Stimulated activated CD4-positive, alpha-beta T cell treated with anti-CD3 and anti-CD28 coated beads, Interleukin-12 subunit alpha, Interleukin-12 subunit beta, amount 100 ng/mL, for 24 hours (primary cell): ENCODE results near the gene OR10G7.
A peak's percentile ranks its signal among the peaks of the same experiment; 100 is the strongest.

Source experiments
- DNase-seq, 2 experiments: peaks; one replicate each; pipeline ENCODE4 v3.0.0-alpha.2; 2020; ENCODE audit warnings: low read depth in 2 of 2

The OR10G7 gene, protein sequence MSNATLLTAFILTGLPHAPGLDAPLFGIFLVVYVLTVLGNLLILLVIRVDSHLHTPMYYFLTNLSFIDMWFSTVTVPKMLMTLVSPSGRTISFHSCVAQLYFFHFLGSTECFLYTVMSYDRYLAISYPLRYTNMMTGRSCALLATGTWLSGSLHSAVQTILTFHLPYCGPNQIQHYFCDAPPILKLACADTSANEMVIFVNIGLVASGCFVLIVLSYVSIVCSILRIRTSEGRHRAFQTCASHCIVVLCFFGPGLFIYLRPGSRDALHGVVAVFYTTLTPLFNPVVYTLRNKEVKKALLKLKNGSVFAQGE

DNA sequence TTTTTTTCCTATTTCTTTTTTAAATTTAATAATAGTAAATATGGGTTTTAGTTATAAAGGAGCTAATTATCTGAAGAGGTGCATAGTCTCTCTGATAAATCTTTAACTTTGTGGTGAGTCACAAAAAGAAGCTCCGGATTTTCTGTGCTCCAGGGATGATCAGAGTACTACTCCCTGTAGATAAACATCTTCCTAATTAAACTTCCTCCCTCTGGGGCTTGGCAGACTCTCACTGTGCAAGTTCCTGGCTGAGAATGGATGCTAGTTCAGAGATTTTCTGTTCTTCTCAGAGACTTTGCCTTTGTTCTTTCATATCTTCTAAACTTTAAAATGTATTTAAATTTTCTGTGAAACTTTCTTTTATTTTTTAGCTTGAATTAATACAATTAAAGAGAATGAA, at the start of gene OR10G7:
Gene OR10G7, minus strand, starts transcription at position 72 of the 400 bp plus-strand sequence. CDS start 2,324 bp downstream, outside the sequence.
- DNase-seq, result no peak

DNA sequence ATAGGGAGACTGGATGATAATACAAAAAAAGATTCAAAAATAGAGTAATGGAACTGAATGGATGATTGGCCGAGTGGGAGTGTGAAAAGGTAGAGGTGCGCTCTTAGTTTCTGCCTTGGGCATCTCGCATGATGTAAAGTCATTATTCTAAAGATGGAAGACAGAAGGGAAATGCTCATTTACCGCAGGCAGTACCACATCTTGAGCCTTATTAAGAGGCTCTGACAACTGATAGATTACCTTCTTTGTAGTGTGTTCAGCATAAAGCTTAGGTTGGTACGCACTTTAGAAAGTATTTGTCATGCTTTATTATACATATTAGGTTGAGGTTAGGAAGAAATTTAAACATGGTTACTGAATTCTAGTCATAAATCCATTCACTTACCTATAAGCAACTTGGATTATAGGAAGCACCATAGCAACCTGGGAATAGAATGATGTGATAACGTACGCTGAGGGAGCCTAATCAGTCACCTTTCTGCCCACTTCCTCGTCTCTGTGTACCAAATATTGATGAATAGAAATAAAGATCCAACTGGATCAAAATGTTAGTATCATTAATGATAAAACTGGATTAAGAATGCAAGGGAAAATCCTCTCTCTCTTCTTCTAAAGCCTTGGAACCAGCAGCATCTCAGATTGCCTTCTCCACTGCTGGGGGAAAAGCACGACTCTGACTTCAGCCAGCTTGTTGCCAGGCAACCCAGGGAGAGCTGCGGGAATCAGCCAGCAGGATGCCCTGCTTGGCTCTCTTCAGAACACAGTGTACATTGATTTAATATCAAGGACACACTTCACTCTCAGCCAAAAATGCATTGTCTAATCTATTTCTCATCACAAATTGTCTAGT, 45.1 kb upstream of the OR10G7 start:
- DNase-seq, result no peak

DNA sequence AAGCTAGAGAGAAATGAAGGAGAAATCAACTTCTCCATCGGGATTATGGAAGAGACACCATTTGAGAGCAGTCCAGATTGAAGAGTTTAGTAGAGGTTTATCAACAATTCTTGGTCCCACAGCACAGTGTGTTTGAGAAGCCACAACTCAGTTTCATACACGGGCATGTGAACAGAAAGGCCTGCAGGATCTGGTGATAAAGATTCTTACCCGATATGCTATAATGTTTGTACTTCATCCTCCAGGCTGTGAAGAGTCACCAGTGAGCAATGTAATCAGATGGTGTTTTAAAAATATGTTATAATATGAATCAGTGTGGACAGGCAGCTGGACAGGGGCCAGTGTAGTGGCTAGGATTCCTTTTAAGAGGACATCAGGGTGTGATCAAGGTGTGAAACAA, 44.5 kb upstream of the OR10G7 start:
- DNase-seq, result no peak

DNA sequence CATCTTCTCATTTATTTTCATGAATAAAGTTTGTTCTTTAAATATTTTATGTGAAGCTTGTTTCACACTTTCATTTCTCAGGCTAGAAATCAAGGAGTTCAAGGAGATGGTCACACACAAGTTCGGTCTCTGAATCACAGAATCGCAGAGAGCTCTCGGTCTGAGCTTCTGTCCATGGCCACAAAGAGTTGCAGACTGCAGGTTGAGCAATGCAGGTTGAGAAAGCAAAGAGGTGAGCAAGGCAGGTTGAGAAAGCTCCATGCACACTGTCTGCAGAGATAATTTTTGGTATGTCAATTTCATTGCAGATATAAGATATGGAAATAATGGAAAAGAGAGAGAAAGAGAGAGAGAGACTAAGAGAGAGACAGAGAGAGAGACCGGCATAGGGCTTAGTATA, 41.2 kb upstream of the OR10G7 start:
- DNase-seq, result no peak

- no peak for DNase-seq
Measured at GRCh38 chr11:124081483-124081882, 40.4 kb upstream of the OR10G7 start.

- DNase-seq, result no peak
Measured at GRCh38 chr11:124080327-124081001, 39.3 kb upstream of the OR10G7 start.

GRCh38 chr11:124079631-124080326, 38.7 kb upstream of the OR10G7 start:
- no peak for DNase-seq

DNA sequence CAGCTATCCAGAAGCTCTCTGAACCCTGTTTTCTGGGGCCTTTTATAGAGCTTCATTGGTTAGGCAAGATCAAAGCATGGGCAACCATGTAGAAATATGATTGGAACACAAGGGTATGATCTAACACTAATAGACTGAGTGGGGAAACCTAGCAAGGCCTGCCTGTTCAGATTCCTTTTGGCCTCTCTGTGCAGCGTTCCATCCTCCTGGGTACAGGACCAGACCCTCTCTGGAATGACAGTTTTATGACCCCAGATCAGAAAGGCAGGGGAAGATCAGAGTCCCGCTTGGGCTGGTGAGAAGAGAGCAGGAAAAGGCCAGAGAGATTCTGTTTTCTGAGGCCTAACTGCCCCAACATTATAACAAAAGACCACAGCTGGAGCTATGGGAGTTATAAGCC, 37.5 kb upstream of the OR10G7 start:
- DNase-seq, result no peak

DNA sequence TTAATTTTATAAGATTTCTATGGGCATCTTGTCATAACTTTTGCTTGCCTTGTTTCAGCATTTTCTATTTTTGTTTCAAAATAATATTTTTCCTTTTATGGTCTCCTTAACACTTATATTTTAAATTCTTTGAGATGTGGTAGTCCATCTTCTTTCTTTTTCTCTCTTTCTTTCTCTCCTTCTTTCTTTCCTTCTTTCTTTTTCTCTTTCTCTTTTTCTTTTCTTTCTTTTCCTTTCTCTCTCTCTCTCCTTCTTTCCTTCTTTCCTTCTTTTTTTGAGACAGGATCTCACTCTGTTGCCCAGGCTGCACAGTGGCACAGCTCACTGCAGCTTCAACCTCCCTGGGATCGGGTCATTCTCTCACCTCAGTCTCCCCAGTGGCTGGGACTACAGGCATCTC, 36.1 kb upstream of the OR10G7 start:
- DNase-seq, result no peak

GRCh38 chr11:124075841-124076651, 34.9 kb upstream of the OR10G7 start:
- DNase-seq, result peak in 1 of 2 experiments; percentile 5

GRCh38 chr11:124075492-124075840, 34.3 kb upstream of the OR10G7 start:
- DNase-seq, result no peak

- no peak for DNase-seq
Measured at GRCh38 chr11:124074554-124074953, 33.4 kb upstream of the OR10G7 start.

- no peak for DNase-seq
Measured at GRCh38 chr11:124072147-124072546, 31.0 kb upstream of the OR10G7 start.

DNA sequence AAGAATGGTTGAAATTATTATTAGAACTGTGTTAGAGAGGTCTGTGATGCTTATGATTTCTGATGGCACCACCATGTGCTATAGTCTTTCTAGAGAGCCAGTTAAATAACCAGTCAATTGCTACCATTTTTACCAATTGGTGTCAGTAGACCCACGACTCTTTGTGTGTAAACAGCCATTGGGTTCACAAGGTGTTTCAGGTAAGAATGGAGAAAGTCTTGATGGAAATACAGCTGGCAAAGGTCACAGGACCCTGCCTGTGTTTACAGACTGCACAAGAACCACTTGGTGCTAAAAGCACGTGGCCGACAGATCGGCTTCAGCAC, 30.5 kb upstream of the OR10G7 start:
- no peak for DNase-seq

DNA sequence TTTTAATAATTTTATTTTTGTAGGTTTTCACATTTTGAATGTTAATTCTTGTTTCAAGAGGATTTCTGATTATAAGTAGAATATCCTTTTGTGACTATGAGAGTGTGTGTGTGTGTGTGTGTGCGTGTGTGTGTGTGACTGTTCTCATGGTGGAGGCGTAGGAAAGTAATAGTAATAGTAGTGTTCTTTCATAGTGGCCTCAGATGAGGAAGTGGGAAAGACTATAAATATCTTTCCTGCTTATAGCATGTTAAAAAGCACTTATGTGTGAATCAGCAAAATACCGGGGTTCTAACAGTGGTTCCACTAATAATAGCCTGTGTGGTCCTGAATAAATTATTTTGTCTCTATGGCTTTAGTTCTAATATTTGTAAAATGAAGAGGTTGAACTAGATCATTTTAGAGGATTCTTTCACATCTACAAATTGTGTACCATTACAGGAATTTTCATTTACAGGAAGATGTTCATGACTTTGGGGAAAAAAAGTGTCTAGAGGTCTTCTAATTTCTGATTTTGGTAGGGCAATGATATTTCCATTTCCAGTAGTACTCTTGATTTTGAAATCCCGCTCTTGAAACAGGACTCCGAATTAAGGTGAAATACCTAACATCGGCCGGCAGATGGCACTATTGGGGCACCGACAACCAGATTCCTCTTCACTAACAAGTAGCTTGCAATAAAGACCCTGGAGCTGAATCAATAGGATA, 29.9 kb upstream of the OR10G7 start:
- DNase-seq, result peak; percentile 34 to 57

DNA sequence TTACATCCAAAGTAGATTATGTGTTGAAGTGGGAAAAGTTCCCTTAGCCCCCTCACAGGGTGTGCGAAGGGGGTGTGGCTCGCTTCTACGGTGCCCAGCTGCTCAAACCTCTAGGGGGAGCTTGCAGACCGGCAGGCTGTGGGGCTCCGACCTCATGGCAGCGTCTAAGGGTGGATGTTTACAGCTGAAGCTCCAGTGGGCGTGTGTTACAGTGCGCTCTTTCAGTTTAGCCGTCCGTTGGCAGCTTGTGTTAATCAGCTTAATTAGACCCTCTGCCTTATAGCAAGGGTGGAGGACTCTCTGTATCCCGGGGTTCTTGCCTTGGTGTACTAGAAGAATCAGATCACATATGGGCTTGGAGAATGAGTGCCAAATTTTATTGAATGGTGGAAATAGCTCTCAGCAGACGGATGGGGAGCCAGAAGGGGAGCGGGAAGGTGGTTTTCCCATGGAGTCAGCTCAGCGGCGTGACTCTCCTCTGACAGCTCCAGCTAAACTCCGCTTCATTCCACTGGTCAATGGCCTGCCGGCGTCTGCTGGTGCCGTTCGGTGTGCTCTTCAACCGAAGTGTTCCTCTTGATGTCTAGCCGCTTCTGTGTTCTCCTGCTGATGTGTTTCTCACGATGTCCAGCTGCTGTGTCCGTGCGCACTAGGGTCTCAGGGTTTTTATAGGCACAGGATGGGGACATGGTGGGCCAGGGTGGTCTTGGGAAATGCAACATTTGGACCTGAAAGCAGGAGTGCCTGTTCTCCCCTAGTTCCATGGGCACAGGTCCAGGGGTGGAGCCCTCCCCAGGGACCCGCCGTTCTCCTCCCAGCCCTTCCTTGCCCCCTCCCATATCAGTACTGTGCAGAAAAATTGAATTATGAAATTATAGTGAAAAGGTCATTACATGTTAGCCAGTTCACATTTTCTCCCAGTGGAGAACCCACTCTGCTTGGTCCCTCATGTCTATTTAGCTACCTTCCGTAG, 28.6 kb upstream of the OR10G7 start:
- DNase-seq, result peak in 1 of 2 experiments; percentile 16

- DNase-seq, result no peak
Measured at GRCh38 chr11:124068601-124069110, 27.5 kb upstream of the OR10G7 start.

- no peak for DNase-seq
Measured at GRCh38 chr11:124052966-124053365, 11.8 kb upstream of the OR10G7 start.

GRCh38 chr11:124050748-124051147, 9.6 kb upstream of the OR10G7 start:
- no peak for DNase-seq
